ENCODE results near the gene MAMSTR. TPM values are rescaled to one million over a fixed set of nuclear protein-coding genes. Genes with fewer than 3 reads are reported as not detected.

Gene MAMSTR
- total and polyA plus RNA-seq, 9 of the 15 experiments (the other 6 are each of a cell fraction or from before 2014, with no cell fraction given), result 0.08 to 1.00 (median 0.40) TPM; not detected in 1

- TF ChIP-seq HMBOX1 (IDR thresholded peaks at IDR 0.05) (peak; percentile 31; the same call in 1 of the 2 replicates), KDM5B (IDR thresholded peaks at IDR 0.05; ENCODE audit: insufficient replicate concordance, low read depth, low read length) (no peak), C11orf30 (IDR thresholded peaks at IDR 0.05; ENCODE audit: low read depth) (no peak), HNRNPL (IDR thresholded peaks at IDR 0.05; ENCODE audit: low read depth, low read length) (no peak), ID3 (CRISPR knock-in tag; IDR thresholded peaks at IDR 0.05) (no peak), ID3 (tag; IDR thresholded peaks at IDR 0.05) (no peak), POLR3G (IDR thresholded peaks at IDR 0.05; ENCODE audit: extremely low read depth, insufficient read length, insufficient replicate concordance) (no peak), ELF2 (CRISPR knock-in tag; IDR thresholded peaks at IDR 0.05) (no peak), ZKSCAN8 (CRISPR knock-in tag; IDR thresholded peaks at IDR 0.05) (no peak), BCLAF1 (IDR thresholded peaks at IDR 0.05; ENCODE audit: borderline replicate concordance in 1 of 2, control insufficient read depth in 1 of 2, low read depth in 2 of 2, low read length in 1 of 2) (no peak), PREB (CRISPR knock-in tag; IDR thresholded peaks at IDR 0.05) (no peak), TFAP4 (CRISPR knock-in tag; IDR thresholded peaks at IDR 0.05; ENCODE audit: borderline replicate concordance) (no peak), ZEB2 (IDR thresholded peaks at IDR 0.05) (0 out of 2 replicates have a peak, but pooled peaks have one; percentile 18), THAP12 (CRISPR knock-in tag; IDR thresholded peaks at IDR 0.05) (no peak), ZNF830 (CRISPR knock-in tag; IDR thresholded peaks at IDR 0.05) (no peak), ZNF707 (CRISPR knock-in tag; conservative IDR thresholded peaks at IDR 0.05) (no peak)
Measured at GRCh38 chr19:48678201-48678600, 41.3 kb downstream of the MAMSTR start (continued).

Data from K562 (cell line).